ENCODE data around the gene FMNL2.

FMNL2 gene

DNA sequence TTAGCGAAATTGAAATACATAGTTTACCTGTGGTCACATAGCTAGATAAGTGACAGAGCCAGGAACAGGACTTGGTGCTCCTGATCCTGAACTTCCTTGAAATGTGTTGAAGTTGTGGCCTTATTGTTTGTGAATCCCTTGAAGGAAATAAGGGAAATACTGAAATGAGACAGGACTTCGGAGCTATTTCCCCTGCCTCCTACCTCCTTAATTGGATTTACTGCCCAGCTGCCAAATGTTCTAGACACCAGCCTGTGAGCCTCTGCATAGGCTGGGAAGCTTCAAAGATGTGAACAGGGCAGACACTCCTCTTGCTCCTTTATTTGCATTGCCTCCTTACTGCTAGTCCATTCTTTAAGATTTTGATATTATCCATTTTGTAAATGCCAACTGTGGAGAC, 247.1 kb downstream of the FMNL2 start:
- no peak for DNase-seq (ENCODE audit: low read depth in 2 of 2)

DNA sequence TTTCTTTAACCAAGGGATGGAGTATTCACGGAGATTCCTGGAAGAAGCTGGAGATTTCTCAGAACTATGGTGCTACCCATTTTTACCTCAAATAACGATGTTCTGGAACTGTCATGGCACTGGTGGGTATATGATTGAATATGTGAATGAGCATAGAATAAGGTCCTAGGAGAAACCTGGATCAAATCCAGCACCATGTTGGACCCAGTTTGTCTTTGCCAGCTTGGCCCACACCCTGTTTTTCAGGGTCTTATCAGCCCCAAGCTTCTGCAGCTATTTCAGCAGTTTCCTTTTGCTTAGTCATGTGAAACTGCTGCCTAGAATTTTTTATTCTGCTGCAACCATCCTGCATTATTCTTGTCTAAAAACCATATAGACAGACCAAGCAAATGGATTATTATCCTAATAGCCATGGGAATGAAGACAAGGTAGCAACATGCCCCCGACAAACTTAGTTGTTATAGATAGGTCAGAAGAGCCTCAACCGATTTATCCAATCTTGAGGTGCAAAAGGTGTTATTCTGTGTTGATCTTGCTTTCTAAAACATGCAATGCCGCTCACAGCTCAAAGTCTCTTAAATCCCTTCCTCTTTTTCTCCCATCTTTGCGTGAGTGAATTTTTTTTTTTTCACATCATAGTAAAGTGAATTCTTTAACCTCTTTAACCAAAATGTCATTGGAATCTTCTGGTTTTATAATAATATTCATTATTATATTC, 248.7 kb downstream of the FMNL2 start:
- DNase-seq (ENCODE audit: low read depth in 2 of 2) = no peak

GRCh38 chr2:152584301-152584700, 249.3 kb downstream of the FMNL2 start:
- DNase-seq (ENCODE audit: low read depth in 2 of 2) = no peak

- DNase-seq (ENCODE audit: low read depth in 2 of 2) = no peak
Observed at GRCh38 chr2:152585830-152586484, 251.0 kb downstream of the FMNL2 start.

- DNase-seq (ENCODE audit: low read depth in 2 of 2) = no peak
Observed at GRCh38 chr2:152587187-152587947, 252.4 kb downstream of the FMNL2 start.

GRCh38 chr2:152588998-152589397, 254.0 kb downstream of the FMNL2 start:
- DNase-seq (ENCODE audit: low read depth in 2 of 2) = no peak

DNA sequence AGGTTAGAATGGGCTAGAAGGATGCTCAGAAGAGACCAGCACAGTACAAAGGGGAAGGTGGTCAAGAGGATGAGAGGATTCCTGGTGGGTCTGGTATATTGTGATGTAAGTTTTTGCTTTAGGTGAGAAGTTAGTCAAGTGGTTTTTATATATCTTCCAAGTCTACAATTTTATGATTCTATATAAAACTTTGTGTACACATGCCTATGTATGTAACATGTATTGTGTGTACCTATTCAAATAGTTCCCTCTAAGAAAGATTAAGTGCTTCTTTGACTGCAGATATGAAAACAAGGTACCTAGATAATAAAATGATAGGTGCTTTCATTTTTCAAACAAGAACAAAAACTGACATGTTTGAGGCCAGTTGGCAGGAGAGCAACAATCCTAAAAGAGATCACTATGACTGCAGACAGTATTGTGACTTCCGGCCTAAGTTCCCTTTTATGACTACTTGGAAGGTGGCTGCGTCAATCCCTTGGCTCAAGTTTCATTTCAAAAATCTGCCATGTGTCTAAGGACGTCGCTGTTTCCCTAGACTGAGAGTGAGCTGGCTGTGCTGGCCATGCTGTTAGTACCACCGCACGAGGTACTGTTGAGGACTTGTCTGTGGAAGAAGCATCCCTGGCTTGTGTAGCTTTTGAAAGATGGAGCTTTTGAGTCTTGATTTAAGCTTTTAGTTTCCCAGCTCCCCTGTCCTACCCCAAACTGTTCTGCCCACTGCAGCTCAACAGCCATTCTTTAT, 259.2 kb downstream of the FMNL2 start:
- DNase-seq (ENCODE audit: low read depth in 2 of 2) = no peak

GRCh38 chr2:152594792-152595191, 259.8 kb downstream of the FMNL2 start:
- no peak for DNase-seq (ENCODE audit: low read depth in 2 of 2)

- DNase-seq (ENCODE audit: low read depth in 2 of 2) = no peak
Observed at GRCh38 chr2:152598975-152599759, 264.2 kb downstream of the FMNL2 start.

- no peak for DNase-seq (ENCODE audit: low read depth in 2 of 2)
Observed at GRCh38 chr2:152600051-152600657, 265.2 kb downstream of the FMNL2 start.

GRCh38 chr2:152600697-152601096, 265.7 kb downstream of the FMNL2 start:
- DNase-seq (ENCODE audit: low read depth in 2 of 2) = no peak

DNA sequence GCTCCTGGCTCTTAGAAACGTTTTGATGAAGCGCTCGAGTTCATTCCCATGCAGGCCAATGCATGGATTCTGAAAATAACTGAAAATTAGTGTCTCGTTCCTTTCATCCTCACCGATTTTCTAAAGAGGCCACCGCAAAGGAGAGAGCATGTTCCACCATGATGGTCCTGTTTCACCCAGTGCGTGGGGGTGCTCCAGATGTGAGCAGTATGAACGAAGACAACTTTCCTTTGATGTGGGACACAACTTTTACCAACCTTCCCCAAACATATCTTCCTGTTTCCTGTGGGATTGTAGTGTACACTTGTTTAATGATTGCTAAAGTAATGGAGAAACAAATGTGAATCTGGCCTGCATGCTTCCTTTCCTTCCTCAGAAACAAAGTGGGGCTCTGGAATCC, 267.8 kb downstream of the FMNL2 start:
- DNase-seq (ENCODE audit: low read depth in 2 of 2) = no peak

GRCh38 chr2:152603166-152603565, 268.2 kb downstream of the FMNL2 start:
- DNase-seq (ENCODE audit: low read depth in 2 of 2) = no peak

- DNase-seq (ENCODE audit: low read depth in 2 of 2) = no peak
Observed at GRCh38 chr2:152606081-152606480, 271.1 kb downstream of the FMNL2 start.

- no peak for DNase-seq (ENCODE audit: low read depth in 2 of 2)
Observed at GRCh38 chr2:152606941-152607340, 272.0 kb downstream of the FMNL2 start.

GRCh38 chr2:152607793-152608300, 272.9 kb downstream of the FMNL2 start:
- DNase-seq (ENCODE audit: low read depth in 2 of 2) = no peak

GRCh38 chr2:152609154-152609553, 274.2 kb downstream of the FMNL2 start:
- no peak for DNase-seq (ENCODE audit: low read depth in 2 of 2)

DNA sequence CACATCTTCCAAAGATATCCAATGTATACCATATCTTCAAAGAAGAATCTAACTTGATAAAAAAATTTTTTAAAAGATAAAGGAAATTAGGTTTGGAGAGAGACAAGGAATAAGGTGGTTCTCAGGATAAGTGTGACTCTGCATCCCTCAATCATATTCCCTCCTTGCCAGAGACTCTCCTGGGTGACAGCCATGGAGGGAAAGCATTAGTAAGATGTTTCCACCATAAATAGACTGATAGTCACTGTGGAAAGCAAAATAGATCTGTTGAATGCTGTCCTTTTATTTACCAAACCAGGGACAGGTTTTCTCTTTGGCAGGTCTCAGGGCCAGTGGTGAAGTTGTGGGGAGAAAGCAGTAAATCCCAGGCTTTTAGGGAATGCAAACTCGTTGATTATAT, 274.7 kb downstream of the FMNL2 start:
- DNase-seq (ENCODE audit: low read depth in 2 of 2) = no peak

DNA sequence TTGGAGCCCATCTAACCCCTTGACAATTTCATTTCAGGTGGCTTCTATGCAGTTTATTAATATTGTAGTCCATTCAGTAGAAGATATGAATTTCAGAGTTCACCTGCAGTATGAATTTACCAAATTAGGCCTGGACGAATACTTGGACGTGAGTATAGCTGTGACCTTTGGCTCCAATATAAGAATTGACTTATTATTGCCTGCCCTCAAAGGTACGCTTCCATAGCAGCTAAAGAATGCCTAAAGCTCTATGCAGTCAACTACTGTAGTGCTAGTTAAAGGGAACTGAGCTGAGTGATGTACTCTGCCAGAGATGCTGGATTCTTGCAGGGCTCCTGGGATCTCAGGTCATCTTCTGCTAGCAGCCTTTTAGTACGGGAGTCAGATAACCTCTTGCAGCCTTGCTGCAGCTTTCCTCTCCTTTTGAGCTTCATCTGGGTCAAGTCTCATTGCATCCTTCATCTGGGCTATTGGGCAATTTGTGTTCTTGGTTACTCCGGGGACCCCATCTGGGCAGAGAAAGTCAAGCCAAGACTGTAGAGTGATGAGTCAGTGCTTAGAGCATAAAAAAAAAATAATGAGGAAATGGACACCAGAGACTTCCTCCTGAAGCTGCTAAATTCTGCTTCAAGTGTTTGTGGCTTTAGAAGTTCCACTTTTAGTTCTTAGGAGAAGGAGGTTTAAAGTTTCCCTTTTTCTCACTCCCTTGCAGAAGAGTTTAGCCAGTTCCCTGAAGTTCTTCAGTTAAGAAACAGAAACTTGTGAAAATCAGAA, 276.7 kb downstream of the FMNL2 start:
- DNase-seq (ENCODE audit: low read depth in 2 of 2) = no peak

- DNase-seq (ENCODE audit: low read depth in 2 of 2) = no peak
Observed at GRCh38 chr2:152613235-152613634, 278.3 kb downstream of the FMNL2 start.

All from activated CD8-positive, alpha-beta memory T cell treated with anti-CD3 and anti-CD28 coated beads for 4 hours (primary cell).